ENCODE measurements around the gene FITM1.

The FITM1 gene

GRCh38 chr14:24141097-24141880 lies 10.8 kb downstream of the FITM1 start, which contains the start of gene EMC9:
EMC9 (minus strand) TSS chr14:24141591; CDS start chr14:24141304, 287 bp downstream.
- peaks cover 66% of the 10 kb centered on the region for H3K79me2 ChIP-seq (ENCODE audit: low read length)

GRCh38 chr14:24143511-24143910 lies 13.1 kb downstream of the FITM1 start:
- peaks cover 57% of the 10 kb centered on the region for H3K79me2 ChIP-seq (ENCODE audit: low read length)

More at GRCh38 chr14:24141097-24141880, 10.8 kb downstream of the FITM1 start, which contains the start of gene EMC9:
- peak within 1 kb of the TSS; percentile 72 for H3K9ac ChIP-seq (ENCODE audit: low read length)
- H2AFZ ChIP-seq (ENCODE audit: low read length), result peak within 1 kb of the TSS; percentile 53
- no peaks in the 10 kb centered on the region for H4K20me1 ChIP-seq (ENCODE audit: insufficient read depth, low read length)
- no peaks in the 10 kb centered on the region for H3K9me3 ChIP-seq (replicated peaks; ENCODE audit: insufficient read depth, low read length)
- no peak for TF ChIP-seq CTCF (IDR thresholded peaks at IDR 0.05; ENCODE audit: low read length)
- TF ChIP-seq EZH2 (optimal IDR thresholded peaks at IDR 0.05; ENCODE audit: low read depth, low read length), result no peak
- no peak for TF ChIP-seq EZH2phosphoT487 (IDR thresholded peaks at IDR 0.05; ENCODE audit: low read length)
- H3K4me2 ChIP-seq (ENCODE audit: low read depth, low read length), result peak within 1 kb of the TSS; percentile 78
- no peaks in the 10 kb centered on the region for H3K27me3 ChIP-seq (replicated peaks; ENCODE audit: insufficient read depth, low read length)
- peaks cover 6% of the 10 kb centered on the region for H3F3A ChIP-seq (ENCODE audit: insufficient read depth, low read length)
- 0 out of 2 replicates have a peak, but pooled peaks cover 2% of the 10 kb centered on the region for H3K36me3 ChIP-seq (replicated peaks; ENCODE audit: insufficient read depth, low read length)
- peak; percentile 97 for DNase-seq
- peaks cover 15% of the 10 kb centered on the region; the same call in 1 of the 2 replicates for H3K4me1 ChIP-seq (ENCODE audit: low read length)
- H3K9me2 ChIP-seq (replicated peaks; ENCODE audit: insufficient read depth, low read length), result no peaks in the 10 kb centered on the region
- peak within 1 kb of the TSS; percentile 75 for H3K27ac ChIP-seq (ENCODE audit: low read length)
- H3K4me3 ChIP-seq (ENCODE audit: low read length), result peak within 1 kb of the TSS; percentile 86

GRCh38 chr14:24144451-24144850 lies 14.0 kb downstream of the FITM1 start:
- H3K27me3 ChIP-seq (replicated peaks; ENCODE audit: insufficient read depth, low read length), result no peaks in the 10 kb centered on the region
- H3F3A ChIP-seq (ENCODE audit: insufficient read depth, low read length), result peaks cover 10% of the 10 kb centered on the region
- no peak for TF ChIP-seq CTCF (IDR thresholded peaks at IDR 0.05; ENCODE audit: low read length)
- no peak for TF ChIP-seq EZH2phosphoT487 (IDR thresholded peaks at IDR 0.05; ENCODE audit: low read length)
- no peak for TF ChIP-seq EZH2 (optimal IDR thresholded peaks at IDR 0.05; ENCODE audit: low read depth, low read length)
- H3K27ac ChIP-seq (ENCODE audit: low read length), result no peak overlapping the region
- H3K4me2 ChIP-seq (ENCODE audit: low read depth, low read length), result no peak overlapping the region
- H3K36me3 ChIP-seq (replicated peaks; ENCODE audit: insufficient read depth, low read length), result no peaks in the 10 kb centered on the region
- H3K9ac ChIP-seq (ENCODE audit: low read length), result no peak overlapping the region
- no peak overlapping the region for H2AFZ ChIP-seq (ENCODE audit: low read length)
- no peaks in the 10 kb centered on the region for H3K9me2 ChIP-seq (replicated peaks; ENCODE audit: insufficient read depth, low read length)
- H3K79me2 ChIP-seq (ENCODE audit: low read length), result peaks cover 53% of the 10 kb centered on the region
- no peak for DNase-seq
- no peak overlapping the region for H3K4me3 ChIP-seq (ENCODE audit: low read length)
- no peaks in the 10 kb centered on the region for H3K9me3 ChIP-seq (replicated peaks; ENCODE audit: insufficient read depth, low read length)
- H4K20me1 ChIP-seq (ENCODE audit: insufficient read depth, low read length), result no peaks in the 10 kb centered on the region
- H3K4me1 ChIP-seq (ENCODE audit: low read length), result peaks cover 15% of the 10 kb centered on the region

More at GRCh38 chr14:24143511-24143910, 13.1 kb downstream of the FITM1 start:
- Histone ChIP-seq H3K4me2 (ENCODE audit: low read depth, low read length) (no peak overlapping the region), H3K9me3 (replicated peaks; ENCODE audit: insufficient read depth, low read length) (no peaks in the 10 kb centered on the region), H3K27ac (ENCODE audit: low read length) (no peak overlapping the region), H3F3A (ENCODE audit: insufficient read depth, low read length) (peaks cover 10% of the 10 kb centered on the region), H3K36me3 (replicated peaks; ENCODE audit: insufficient read depth, low read length) (no peaks in the 10 kb centered on the region), H4K20me1 (ENCODE audit: insufficient read depth, low read length) (no peaks in the 10 kb centered on the region), H3K9ac (ENCODE audit: low read length) (no peak overlapping the region), H3K4me1 (ENCODE audit: low read length) (peaks cover 17% of the 10 kb centered on the region), H3K4me3 (ENCODE audit: low read length) (no peak overlapping the region), H3K27me3 (replicated peaks; ENCODE audit: insufficient read depth, low read length) (no peaks in the 10 kb centered on the region), H3K9me2 (replicated peaks; ENCODE audit: insufficient read depth, low read length) (no peaks in the 10 kb centered on the region), H2AFZ (ENCODE audit: low read length) (no peak overlapping the region)
- TF ChIP-seq CTCF (IDR thresholded peaks at IDR 0.05; ENCODE audit: low read length) (no peak), EZH2phosphoT487 (IDR thresholded peaks at IDR 0.05; ENCODE audit: low read length) (no peak), EZH2 (optimal IDR thresholded peaks at IDR 0.05; ENCODE audit: low read depth, low read length) (no peak)
- DNase-seq, result no peak
